ENCODE data around the gene MTMR1. TPM values are rescaled to one million over a fixed set of nuclear protein-coding genes. Genes with fewer than 3 reads are reported as not detected.

MTMR1 gene
- total RNA-seq, 1 experiment from 2014 or later: 10.9 TPM

- no peak for DNase-seq (ENCODE audit: low spot score)
- in situ Hi-C loops (cut with HindIII; ENCODE audit: low sequenced_read_pairs): no loop called here
Observed at GRCh38 chrX:150694738-150695410, 1.7 kb downstream of the MTMR1 start.

- DNase-seq (ENCODE audit: low spot score): no peak
Observed at GRCh38 chrX:150696331-150696730, 3.1 kb downstream of the MTMR1 start.

GRCh38 chrX:150696866-150697265, 3.7 kb downstream of the MTMR1 start:
- in situ Hi-C loops (cut with HindIII; ENCODE audit: low sequenced_read_pairs): no loop called here
- DNase-seq (ENCODE audit: low spot score): no peak

More at GRCh38 chrX:150696331-150696730, 3.1 kb downstream of the MTMR1 start:
- in situ Hi-C loops (cut with HindIII; ENCODE audit: low sequenced_read_pairs): no loop called here

GRCh38 chrX:150697641-150698040, 4.4 kb downstream of the MTMR1 start:
- in situ Hi-C loops (cut with HindIII; ENCODE audit: low sequenced_read_pairs): no loop called here
- no peak for DNase-seq (ENCODE audit: low spot score)

- in situ Hi-C loops (cut with HindIII; ENCODE audit: low sequenced_read_pairs): no loop called here
- no peak for DNase-seq (ENCODE audit: low spot score)
Observed at GRCh38 chrX:150698981-150699380, 5.8 kb downstream of the MTMR1 start.

GRCh38 chrX:150700107-150700506, 6.9 kb downstream of the MTMR1 start:
- in situ Hi-C loops (cut with HindIII; ENCODE audit: low sequenced_read_pairs): no loop called here
- peak; percentile 52 for DNase-seq (ENCODE audit: low spot score)

- no peak for DNase-seq (ENCODE audit: low spot score)
- in situ Hi-C loops (cut with HindIII; ENCODE audit: low sequenced_read_pairs): no loop called here
Observed at GRCh38 chrX:150701377-150701776, 8.2 kb downstream of the MTMR1 start.

GRCh38 chrX:150702966-150703694, 9.9 kb downstream of the MTMR1 start:
- in situ Hi-C loops (cut with HindIII; ENCODE audit: low sequenced_read_pairs): no loop called here
- no peak for DNase-seq (ENCODE audit: low spot score)

GRCh38 chrX:150703695-150703974, 10.4 kb downstream of the MTMR1 start:
- in situ Hi-C loops (cut with HindIII; ENCODE audit: low sequenced_read_pairs): no loop called here
- DNase-seq (ENCODE audit: low spot score): no peak

- in situ Hi-C loops (cut with HindIII; ENCODE audit: low sequenced_read_pairs): no loop called here
- DNase-seq (ENCODE audit: low spot score): no peak
Observed at GRCh38 chrX:150704030-150704613, 10.9 kb downstream of the MTMR1 start.

GRCh38 chrX:150712619-150713018, 19.4 kb downstream of the MTMR1 start:
- no peak for DNase-seq (ENCODE audit: low spot score)
- in situ Hi-C loops (cut with HindIII; ENCODE audit: low sequenced_read_pairs): no loop called here

GRCh38 chrX:150715184-150715583, 22.0 kb downstream of the MTMR1 start:
- in situ Hi-C loops (cut with HindIII; ENCODE audit: low sequenced_read_pairs): no loop called here
- no peak for DNase-seq (ENCODE audit: low spot score)

- DNase-seq (ENCODE audit: low spot score): no peak
- in situ Hi-C loops (cut with HindIII; ENCODE audit: low sequenced_read_pairs): no loop called here
Observed at GRCh38 chrX:150719621-150720020, 26.4 kb downstream of the MTMR1 start.

GRCh38 chrX:150729956-150730355, 36.8 kb downstream of the MTMR1 start:
- DNase-seq (ENCODE audit: low spot score): no peak
- in situ Hi-C loops (cut with HindIII; ENCODE audit: low sequenced_read_pairs): no loop called here

GRCh38 chrX:150730719-150731118, 37.5 kb downstream of the MTMR1 start:
- no peak for DNase-seq (ENCODE audit: low spot score)
- in situ Hi-C loops (cut with HindIII; ENCODE audit: low sequenced_read_pairs): no loop called here

GRCh38 chrX:150731795-150732194, 38.6 kb downstream of the MTMR1 start:
- in situ Hi-C loops (cut with HindIII; ENCODE audit: low sequenced_read_pairs): no loop called here
- DNase-seq (ENCODE audit: low spot score): no peak

- no peak for DNase-seq (ENCODE audit: low spot score)
- in situ Hi-C loops (cut with HindIII; ENCODE audit: low sequenced_read_pairs): no loop called here
Observed at GRCh38 chrX:150736475-150736874, 43.3 kb downstream of the MTMR1 start.

GRCh38 chrX:150752124-150752523, 58.9 kb downstream of the MTMR1 start:
- in situ Hi-C loops (cut with HindIII; ENCODE audit: low sequenced_read_pairs): no loop called here
- no peak for DNase-seq (ENCODE audit: low spot score)

- in situ Hi-C loops (cut with HindIII; ENCODE audit: low sequenced_read_pairs): no loop called here
- no peak for DNase-seq (ENCODE audit: low spot score)
Observed at GRCh38 chrX:150753357-150753756, 60.2 kb downstream of the MTMR1 start.

GRCh38 chrX:150753968-150754367, 60.8 kb downstream of the MTMR1 start:
- in situ Hi-C loops (cut with HindIII; ENCODE audit: low sequenced_read_pairs): no loop called here
- DNase-seq (ENCODE audit: low spot score): no peak

GRCh38 chrX:150757371-150757770, 64.2 kb downstream of the MTMR1 start:
- in situ Hi-C loops (cut with HindIII; ENCODE audit: low sequenced_read_pairs): no loop called here
- DNase-seq (ENCODE audit: low spot score): no peak
